Endothelial cell of umbilical vein (primary cell): ENCODE measurements around the gene MAGOHB. TPM values are rescaled to one million over a fixed set of nuclear protein-coding genes. Genes with fewer than 3 reads are reported as not detected.

ENCODE experiments used
- BruUV-seq: library from RNA; stranded (reverse); fragments of 400-500 nt; replicated peaks from 2 replicates; lab custom pipeline; 2021; lab: Mats Ljungman, UMichigan
- CTCF ChIA-PET: fragments of 300-600, 350-600 bp; sonication (Branson Sonifier 250); formaldehyde crosslinking; loops from one replicate; lab custom pipeline; 2021; ENCODE audit warnings: antibody characterized with exemption, inconsistent platforms; lab: Charles Lee
- POLR2A ChIA-PET: fragments of 300-600, 350-600 bp; sonication (Branson Sonifier 250); formaldehyde crosslinking; loops from one replicate; lab custom pipeline; 2021; ENCODE audit warnings: antibody characterized with exemption, inconsistent platforms; lab: Charles Lee
- DNase-seq: peaks from one replicate; pipeline ENCODE4 v3.0.0-alpha.2; 2011; ENCODE audit warnings: low read depth, low spot score
- FAIRE-seq: peaks from 2 replicates; lab custom pipeline; 2011; peaks lifted over from hg19 to GRCh38; lab: Jason Lieb, UNC
- H2AFZ ChIP-seq: 2 replicates; pipeline ENCODE4 v1.6.0; 2012; ENCODE audit warnings: low read depth, low read length, control low read depth, inconsistent platforms
- H3K27ac ChIP-seq: 2 replicates; pipeline ENCODE4 v1.5.1; 2011; ENCODE audit warnings: low read depth, mild to moderate bottlenecking, control low read depth, low read length, moderate library complexity; ENCODE audit not compliant: insufficient read depth
- H3K27me3 ChIP-seq, 2 experiments: 2 replicates each; pipeline versions ENCODE4 v1.6.0 to v1.6.1; 2011; ENCODE audit warnings: low read length in 2 of 2, mixed read lengths in 1 of 2; ENCODE audit not compliant: control insufficient read depth in 2 of 2, insufficient read depth in 2 of 2
- H3K36me3 ChIP-seq, 2 experiments: 2 replicates in 1 of 2; 3 replicates in 1 of 2; pipeline ENCODE4 v1.5.1; 2011; ENCODE audit warnings: low read length in 2 of 2, mild to moderate bottlenecking in 1 of 2, moderate library complexity in 1 of 2; ENCODE audit not compliant: control insufficient read depth in 2 of 2, insufficient read depth in 2 of 2; ENCODE audit errors: extremely low read depth in 1 of 2
- H3K4me1 ChIP-seq: 3 replicates; pipeline ENCODE4 v1.5.1; 2011; ENCODE audit warnings: mild to moderate bottlenecking, low read length; ENCODE audit not compliant: control insufficient read depth, insufficient read depth; ENCODE audit errors: extremely low read depth
- H3K4me2 ChIP-seq: 2 replicates; pipeline ENCODE4 v1.6.1; 2011; ENCODE audit warnings: low read length, control low read depth, mixed read lengths; ENCODE audit not compliant: insufficient read depth
- H3K4me3 ChIP-seq, 3 experiments: fragments of 200-600 bp in 1 of 3; sonication (generic), shearing (Covaris generic) in 1 of 3; replicated peaks in 1 of 3; 2 replicates each; pipeline ENCODE4 v1.5.1; 2011 to 2016; ENCODE audit warnings: control low read depth in 3 of 3, low read length in 3 of 3, mild to moderate bottlenecking in 2 of 3, inconsistent platforms in 1 of 3, low read depth in 1 of 3, moderate library complexity in 1 of 3; ENCODE audit not compliant: insufficient read depth in 1 of 3
- H3K79me2 ChIP-seq: 2 replicates; pipeline ENCODE4 v1.6.0; 2012; ENCODE audit warnings: low read length, inconsistent platforms; ENCODE audit not compliant: control insufficient read depth, insufficient read depth
- H3K9ac ChIP-seq: replicated peaks from 2 replicates; pipeline ENCODE3; 2011; ENCODE audit warnings: low read length, control low read depth; ENCODE audit not compliant: insufficient read depth; ENCODE audit errors: extremely low read depth
- H3K9me1 ChIP-seq: replicated peaks from 3 replicates; pipeline ENCODE4 v1.6.0; 2011; ENCODE audit warnings: mild to moderate bottlenecking, low read length; ENCODE audit not compliant: control insufficient read depth, insufficient read depth; ENCODE audit errors: extremely low read depth
- H3K9me3 ChIP-seq: replicated peaks from 2 replicates; pipeline ENCODE4 v1.5.1; 2012; ENCODE audit warnings: low read length, inconsistent platforms; ENCODE audit not compliant: control insufficient read depth, insufficient read depth
- H4K20me1 ChIP-seq: replicated peaks from 2 replicates; pipeline ENCODE3; 2011; ENCODE audit warnings: mild to moderate bottlenecking, low read length; ENCODE audit not compliant: control insufficient read depth, insufficient read depth; ENCODE audit errors: extremely low read depth
- CTCF ChIP-seq, 2 donors: IDR thresholded peaks; 1 replicate in 1 of 2; 2 replicates in 1 of 2; pipeline ENCODE4 v1.5.1; 2011; ENCODE audit warnings: low read length in 2 of 2, mild to moderate bottlenecking in 2 of 2, moderate library complexity in 2 of 2, control low read depth in 1 of 2, inconsistent platforms in 1 of 2, low read depth in 1 of 2; ENCODE audit not compliant: insufficient read depth in 1 of 2; ENCODE audit errors: extremely low read depth in 1 of 2
- EZH2 ChIP-seq: IDR thresholded peaks from 2 replicates; pipeline ENCODE4 v1.6.1; 2012; ENCODE audit warnings: borderline replicate concordance, low read depth, mild to moderate bottlenecking, moderate library complexity, low read length, inconsistent platforms; ENCODE audit not compliant: severe bottlenecking
- FOS ChIP-seq: IDR thresholded peaks from 2 replicates; pipeline ENCODE4 v1.6.1; 2011; ENCODE audit warnings: mild to moderate bottlenecking, low read length, moderate library complexity, borderline replicate concordance; ENCODE audit not compliant: insufficient read depth
- GATA2 ChIP-seq: IDR thresholded peaks from 2 replicates; pipeline ENCODE4 v1.7.0; 2011; ENCODE audit warnings: low read depth, mild to moderate bottlenecking, moderate library complexity, mixed read lengths, low read length; ENCODE audit not compliant: insufficient read length, insufficient read depth
- JUN ChIP-seq: IDR thresholded peaks from 2 replicates; pipeline ENCODE4 v1.6.1; 2011; ENCODE audit warnings: borderline replicate concordance, low read depth; ENCODE audit not compliant: insufficient read length, insufficient read depth
- MYC ChIP-seq: IDR thresholded peaks from one replicate; pipeline ENCODE4 v1.6.1; 2011; ENCODE audit warnings: mild to moderate bottlenecking, low read depth, low read length
- POLR2A ChIP-seq: IDR thresholded peaks from 2 replicates; pipeline ENCODE4 v1.6.1; 2012; ENCODE audit warnings: low read depth, mild to moderate bottlenecking, control low read depth, low read length
- POLR2AphosphoS5 ChIP-seq: IDR thresholded peaks from 2 replicates; pipeline ENCODE4 v1.6.1; 2012; ENCODE audit warnings: low read depth, mild to moderate bottlenecking, control low read depth, low read length, moderate library complexity; ENCODE audit not compliant: insufficient read depth
- dilution Hi-C: fragments of 300-500 bp; cut with MboI; formaldehyde crosslinking; loops from one replicate; pipeline ENCODE4 v1.15.0; 2019; ENCODE audit warnings: low sequenced_read_pairs; ENCODE audit not compliant: extremely low pct_ligation_motif_present
- intact Hi-C: fragments of 100-400 bp; cut with micrococcal nuclease; formaldehyde crosslinking; loops from one replicate; pipeline ENCODE4 v1.10.0; 2022
- polyA plus RNA-seq, 4 experiments: library from polyadenylated mRNA; depleted of rRNA in 3 of 4; stranded (reverse) in 3 of 4; unstranded in 1 of 4; fragments of >200 nt; gene quantifications; 2 replicates each; pipeline versions ENCODE4 v1.2.1 to v1.2.3, GENCODE V29; 2011 to 2012; ENCODE audit warnings: missing spikeins in 1 of 4
- total RNA-seq: library from RNA; stranded (reverse); gene quantifications from 2 replicates; pipeline ENCODE4 v1.2.3, GENCODE V29; 2021
- TF ChIP-seq, protein P1 (sequence below): IDR thresholded peaks from 2 replicates; pipeline ENCODE4 v1.6.1; 2011; ENCODE audit not compliant: insufficient read depth, insufficient read length

The MAGOHB gene
- total and polyA plus RNA-seq, 2 donors (not counting 3 experiments of a cell fraction or from before 2014, with no cell fraction given) = 8.9 to 48.3 TPM

DNA sequence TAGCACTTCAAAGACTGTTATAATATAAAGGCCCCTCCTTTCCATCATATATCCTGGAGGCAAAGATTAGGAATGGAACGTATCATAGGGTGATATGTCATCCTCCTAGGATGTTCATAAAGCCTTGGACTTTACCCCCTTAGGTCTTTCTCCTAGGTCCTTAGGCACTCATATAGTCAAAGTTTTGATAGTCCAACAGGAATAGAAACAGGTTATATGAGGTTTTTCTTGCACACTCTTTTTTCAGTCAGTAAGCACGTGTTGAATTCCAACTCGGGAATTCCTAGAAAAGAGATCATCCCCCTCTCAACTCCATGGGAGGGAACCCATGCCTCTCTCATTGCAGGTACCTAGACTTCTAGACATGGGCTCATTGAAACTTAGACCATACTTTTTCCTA, 20.1 kb upstream of the MAGOHB start:
- no peaks in the 10 kb centered on the region for H3K9me3 ChIP-seq
- H3K27me3 ChIP-seq = no peaks in the 10 kb centered on the region
- TF ChIP-seq MYC = no peak
- no peak for TF ChIP-seq EZH2
- no peak for TF ChIP-seq JUN
- no peak for TF ChIP-seq GATA2
- no peak for TF ChIP-seq POLR2A
- no peak for TF ChIP-seq CTCF (IDR thresholded peaks at IDR 0.05; ENCODE audit: extremely low read depth in 1 of 2, insufficient read depth in 1 of 2, low read depth in 1 of 2, low read length in 2 of 2)
- TF ChIP-seq FOS = no peak
- TF ChIP-seq, protein P1, sequence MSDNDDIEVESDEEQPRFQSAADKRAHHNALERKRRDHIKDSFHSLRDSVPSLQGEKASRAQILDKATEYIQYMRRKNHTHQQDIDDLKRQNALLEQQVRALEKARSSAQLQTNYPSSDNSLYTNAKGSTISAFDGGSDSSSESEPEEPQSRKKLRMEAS = no peak
- TF ChIP-seq POLR2AphosphoS5 = no peak
- H3K79me2 ChIP-seq = peaks cover 10% of the 10 kb centered on the region
- H3K4me3 ChIP-seq = no peak overlapping the region
- intact Hi-C loops = no loop called here
- no peak overlapping the region for H3K4me2 ChIP-seq
- ChIA-PET CTCF (no interaction called here), POLR2A (no interaction called here)
- H2AFZ ChIP-seq = no peak overlapping the region
- H3K9me1 ChIP-seq = no peaks in the 10 kb centered on the region
- H3K4me1 ChIP-seq = no peaks in the 10 kb centered on the region
- peaks cover 6 to 22% of the 10 kb centered on the region in 2 experiments for H3K36me3 ChIP-seq
- DNase-seq (no peak), FAIRE-seq (no peak)
- no peak overlapping the region for H3K27ac ChIP-seq
- no peak overlapping the region for H3K9ac ChIP-seq
- no TSS peak for BruUV-seq
- H4K20me1 ChIP-seq = no peaks in the 10 kb centered on the region
- dilution Hi-C loops = no loop called here
